ENCODE results near the gene PARP11.

The PARP11 gene, protein sequence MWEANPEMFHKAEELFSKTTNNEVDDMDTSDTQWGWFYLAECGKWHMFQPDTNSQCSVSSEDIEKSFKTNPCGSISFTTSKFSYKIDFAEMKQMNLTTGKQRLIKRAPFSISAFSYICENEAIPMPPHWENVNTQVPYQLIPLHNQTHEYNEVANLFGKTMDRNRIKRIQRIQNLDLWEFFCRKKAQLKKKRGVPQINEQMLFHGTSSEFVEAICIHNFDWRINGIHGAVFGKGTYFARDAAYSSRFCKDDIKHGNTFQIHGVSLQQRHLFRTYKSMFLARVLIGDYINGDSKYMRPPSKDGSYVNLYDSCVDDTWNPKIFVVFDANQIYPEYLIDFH

DNA sequence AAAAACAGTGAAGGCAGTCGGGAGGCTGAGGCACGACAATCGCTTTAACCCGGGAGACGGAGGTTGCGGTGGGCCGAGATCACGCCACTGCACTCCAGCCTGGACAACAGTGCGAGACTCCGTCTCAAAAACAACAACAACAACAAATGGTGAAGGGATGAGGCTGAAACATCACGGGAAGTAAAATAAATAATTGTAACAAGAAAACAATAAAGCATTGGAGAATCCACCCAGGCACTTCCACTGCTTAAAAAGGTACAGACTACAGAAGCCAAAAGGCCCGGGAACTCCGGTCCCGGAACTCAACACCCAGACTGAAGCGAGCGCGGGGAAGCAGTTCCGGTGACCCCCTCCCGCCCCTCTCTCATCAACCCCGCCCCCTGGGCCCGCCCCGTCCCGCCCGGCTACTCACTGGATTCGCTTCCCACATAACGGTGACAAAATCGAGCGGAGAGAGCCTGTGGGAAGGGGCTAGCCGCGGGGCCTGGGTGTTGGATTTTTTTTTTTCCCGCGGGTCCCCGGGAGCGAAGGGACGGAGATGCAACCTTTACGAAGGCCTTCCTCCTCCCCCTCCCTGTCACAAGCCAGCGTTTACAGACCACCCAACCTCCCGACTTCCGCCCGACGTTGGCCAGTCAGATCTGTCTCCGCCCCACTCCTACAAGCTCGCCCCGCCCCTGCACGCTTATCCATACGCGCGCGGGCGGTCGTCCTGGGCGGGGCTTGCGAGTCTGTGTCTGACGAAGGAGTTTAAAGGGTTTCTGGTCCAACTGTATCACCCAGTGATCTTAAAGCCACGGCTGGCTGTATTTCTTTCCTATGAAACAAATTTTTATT is at the start of gene PARP11:
TSS of gene PARP11 (minus strand) at position 600 of the 837 bp plus-strand sequence. CDS start at position 430, 170 bp downstream.
- peak; percentile 88 for DNase-seq (ENCODE audit: low read depth)

DNA sequence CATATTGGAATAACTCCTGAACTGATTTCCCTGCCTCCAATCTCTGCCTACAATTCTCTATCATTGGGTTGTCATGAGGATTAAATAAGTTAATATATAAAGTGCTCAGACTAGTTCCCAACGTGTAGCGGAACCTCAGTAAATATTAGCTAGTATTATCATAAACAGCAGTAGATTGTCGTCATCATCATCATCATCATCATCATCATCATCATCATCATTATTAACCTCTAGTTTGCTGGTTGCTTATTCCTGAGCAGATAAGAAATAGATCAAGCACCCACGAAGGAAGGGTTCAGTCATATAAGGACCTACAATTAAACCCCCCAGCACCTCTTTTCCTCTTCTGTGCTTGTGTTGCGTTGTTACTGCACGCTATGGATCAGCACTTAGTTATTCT is 48.8 kb upstream of the PARP11 start:
- DNase-seq (ENCODE audit: low read depth): no peak

DNA sequence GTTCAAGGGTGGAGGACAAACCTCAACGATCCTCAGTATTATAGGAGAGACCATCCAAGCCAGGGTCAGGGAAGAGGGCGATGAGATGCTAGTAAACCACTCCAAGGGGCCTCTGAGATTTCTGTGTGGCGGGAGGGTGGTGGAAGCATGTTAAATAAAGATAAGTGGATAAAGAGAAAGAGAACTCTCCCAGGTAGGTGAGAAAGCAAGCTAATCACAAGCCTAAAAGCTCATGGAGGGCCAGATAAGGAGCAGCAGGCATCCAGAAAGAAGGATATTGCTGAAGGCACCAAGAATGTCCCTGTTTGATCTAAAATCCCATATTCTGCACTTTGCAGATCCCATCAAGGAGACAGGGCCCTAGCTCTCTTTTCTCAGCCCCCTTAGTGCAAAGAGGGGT is 48.3 kb upstream of the PARP11 start:
- DNase-seq (ENCODE audit: low read depth): no peak

DNA sequence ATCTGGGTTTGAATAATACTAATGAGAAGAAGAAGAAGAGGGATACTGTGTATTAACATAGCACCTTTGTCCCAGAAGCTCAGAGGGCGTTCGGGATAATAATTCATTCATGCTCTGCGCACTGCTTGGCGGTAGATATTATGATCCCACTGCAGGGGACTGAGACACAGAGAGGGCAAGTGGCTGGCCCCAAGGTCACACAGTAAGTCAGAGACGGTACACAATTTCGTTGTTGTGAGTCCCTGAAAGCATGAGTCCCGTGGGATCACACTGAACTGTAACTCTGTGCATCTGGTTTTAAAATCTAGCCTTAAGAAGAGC is 47.9 kb upstream of the PARP11 start:
- no peak for DNase-seq (ENCODE audit: low read depth)

DNA sequence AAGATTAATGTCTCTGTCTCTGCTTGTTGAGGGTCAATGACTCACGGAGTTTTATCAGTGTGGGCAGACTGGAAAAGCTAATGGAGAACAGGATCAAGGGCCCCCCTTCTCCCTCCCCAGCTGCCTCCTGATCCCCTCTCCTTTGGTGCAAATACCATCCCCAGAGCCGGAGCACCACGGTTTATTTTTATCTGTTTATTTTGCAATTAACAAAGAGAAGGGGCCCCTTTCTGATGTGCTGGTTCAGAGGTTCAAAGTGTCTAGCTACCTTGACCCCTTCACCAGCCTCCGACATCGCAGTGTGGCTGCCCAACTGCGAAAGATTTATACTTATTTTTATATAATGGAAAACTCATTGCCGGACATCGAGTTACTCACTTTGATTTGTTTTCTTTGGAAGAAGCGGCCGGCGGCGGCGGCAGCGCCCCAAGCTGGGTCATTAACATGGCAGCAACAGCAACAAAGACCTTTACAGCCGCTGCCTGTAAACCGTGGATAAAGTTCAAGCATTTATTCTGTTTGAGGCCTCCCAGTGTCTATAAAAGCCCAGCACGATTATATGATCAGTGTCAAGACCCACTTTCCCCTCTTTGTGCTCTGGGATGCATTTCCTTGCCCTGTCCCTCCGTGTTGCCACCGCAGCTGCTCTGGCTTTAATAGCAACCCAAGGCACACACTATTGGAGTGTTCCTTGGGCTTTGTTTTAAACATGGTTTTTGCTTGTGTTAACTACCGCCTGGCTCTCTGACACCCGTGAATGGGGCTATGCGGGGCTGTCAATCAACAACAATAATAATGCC is 47.4 kb upstream of the PARP11 start:
- no peak for DNase-seq (ENCODE audit: low read depth)

DNA sequence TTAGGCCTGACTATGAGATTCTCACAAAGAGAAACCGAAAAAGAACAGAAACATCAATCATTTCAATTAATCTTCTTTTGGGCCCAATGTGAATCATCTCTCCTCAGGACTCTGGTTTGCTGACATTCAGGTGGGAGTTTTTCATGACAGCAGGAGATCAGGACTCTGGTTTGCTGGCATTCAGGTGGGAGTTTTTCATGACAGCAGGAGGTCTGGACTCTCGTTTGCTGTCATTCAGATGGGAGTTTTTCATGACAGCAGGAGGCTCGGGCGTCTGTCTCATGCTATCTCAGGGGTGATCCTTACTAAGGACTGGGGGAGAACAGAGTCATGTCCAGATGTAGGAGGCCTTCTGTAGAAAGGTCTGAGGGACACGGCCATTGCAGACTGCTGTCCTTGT is 40.1 kb upstream of the PARP11 start:
- no peak for DNase-seq (ENCODE audit: low read depth)

DNA sequence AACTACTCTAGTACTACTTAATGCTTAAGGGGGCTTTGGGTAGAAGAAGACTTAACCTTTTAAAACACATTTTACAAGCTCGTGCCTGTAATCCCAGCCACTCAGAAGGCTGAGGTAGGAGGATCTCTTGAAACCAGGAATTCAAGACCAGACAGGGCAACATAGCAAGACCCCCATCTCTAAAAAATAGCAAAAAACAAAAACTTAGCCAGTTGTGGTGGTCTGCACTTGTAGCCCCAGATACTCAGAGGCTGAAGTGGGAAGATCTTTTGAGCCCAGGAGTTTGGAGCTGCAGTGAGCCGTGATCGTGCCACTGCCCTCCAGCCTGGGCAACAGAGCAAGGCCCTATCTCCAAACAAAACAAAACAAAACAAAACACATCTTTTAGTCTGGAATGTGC is 39.7 kb upstream of the PARP11 start:
- DNase-seq (ENCODE audit: low read depth): no peak

DNA sequence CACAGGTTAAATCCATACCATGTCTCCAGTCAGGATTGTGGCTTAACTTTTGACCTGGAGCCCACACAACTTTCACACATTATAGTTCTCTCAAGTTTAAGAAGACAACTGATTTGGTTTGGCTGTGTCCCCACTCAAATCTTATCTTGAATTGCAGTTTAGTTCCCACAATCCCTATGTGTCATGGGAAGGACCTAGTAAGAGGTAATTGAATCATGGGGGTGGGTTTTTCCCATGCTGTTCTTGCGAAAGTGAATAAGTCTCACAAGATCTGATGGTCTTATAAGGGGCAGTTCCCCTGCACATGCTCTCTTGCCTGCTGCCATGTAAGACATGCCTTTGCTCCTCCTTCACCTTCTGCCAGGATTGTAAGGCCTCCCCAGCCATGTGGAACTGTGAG is 38.2 kb upstream of the PARP11 start:
- no peak for DNase-seq (ENCODE audit: low read depth)

DNA sequence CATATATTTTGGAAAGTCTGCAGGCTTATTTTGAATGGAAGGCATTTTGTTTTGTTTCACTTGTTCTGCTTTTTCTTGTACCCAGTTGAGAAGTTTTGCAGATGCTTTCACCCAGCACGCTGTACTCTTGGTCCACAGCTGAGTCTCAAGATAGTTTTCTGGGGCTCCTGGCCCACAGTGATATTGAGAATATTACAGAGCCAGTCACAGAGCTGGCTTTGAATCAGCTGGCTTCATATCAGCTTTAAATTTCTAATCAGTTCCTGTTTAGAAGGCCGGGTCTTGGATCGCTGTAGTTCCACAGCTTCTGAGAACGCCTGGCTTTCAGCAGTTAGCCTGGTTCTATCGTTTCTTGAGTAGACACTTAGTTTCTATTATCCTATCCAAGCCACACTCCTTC is 32.5 kb upstream of the PARP11 start:
- DNase-seq (ENCODE audit: low read depth): no peak

DNA sequence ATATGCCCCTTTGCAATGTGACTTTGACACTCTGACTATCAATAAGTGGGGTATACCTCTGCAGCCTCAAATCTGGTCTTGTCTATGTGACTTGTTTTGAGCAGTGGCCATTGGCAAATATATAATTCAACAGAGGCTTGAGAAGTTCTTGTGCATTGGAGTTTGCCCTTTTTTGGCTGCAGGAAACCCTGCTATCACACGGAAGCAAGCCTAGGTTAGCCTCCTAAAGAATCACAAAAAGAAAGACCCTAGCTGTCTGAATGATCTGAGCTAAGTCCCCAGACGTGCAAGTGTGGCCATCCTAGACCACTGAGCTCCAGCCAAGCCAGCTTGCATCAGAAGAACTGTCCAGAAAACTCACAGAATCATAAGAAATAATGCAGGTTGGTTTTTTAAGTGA is 31.8 kb upstream of the PARP11 start:
- no peak for DNase-seq (ENCODE audit: low read depth)

DNA sequence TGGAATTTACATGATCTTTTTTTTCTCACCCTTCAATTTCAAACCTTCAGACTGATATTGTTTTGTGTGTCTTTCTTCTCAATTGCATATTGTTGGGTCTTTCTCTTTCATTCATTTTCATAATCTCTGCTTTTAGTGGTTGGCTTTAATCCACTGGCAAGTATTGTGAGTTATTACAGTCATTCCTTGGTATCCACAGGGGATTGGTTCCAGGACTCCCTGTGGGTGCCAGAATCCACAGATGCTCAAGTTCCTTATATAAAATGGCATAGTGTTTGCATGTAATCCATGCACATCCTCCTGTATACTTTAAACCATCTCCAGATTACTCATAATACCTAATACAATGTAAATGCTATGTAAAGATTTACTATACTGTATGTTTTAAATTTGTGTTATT is 29.7 kb upstream of the PARP11 start:
- DNase-seq (ENCODE audit: low read depth): no peak

DNA sequence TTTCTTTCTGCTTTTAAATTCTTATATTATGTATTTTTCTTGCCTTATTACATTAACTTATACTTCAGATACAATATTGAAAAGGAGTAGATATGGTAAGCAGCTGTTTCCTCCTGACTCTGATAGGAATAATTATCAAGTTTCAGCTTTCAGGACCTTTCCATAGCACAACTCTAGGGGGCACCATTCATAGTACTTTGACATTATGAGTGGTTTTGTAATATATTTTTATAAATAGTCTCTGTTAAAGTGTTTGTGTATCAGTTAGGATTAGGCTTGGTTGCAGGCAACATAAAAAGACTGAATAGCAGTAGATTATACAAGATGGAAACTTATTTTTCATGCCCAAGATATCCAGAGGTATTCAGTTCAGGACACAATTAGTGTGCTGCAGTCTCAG is 27.9 kb upstream of the PARP11 start:
- no peak for DNase-seq (ENCODE audit: low read depth)

DNA sequence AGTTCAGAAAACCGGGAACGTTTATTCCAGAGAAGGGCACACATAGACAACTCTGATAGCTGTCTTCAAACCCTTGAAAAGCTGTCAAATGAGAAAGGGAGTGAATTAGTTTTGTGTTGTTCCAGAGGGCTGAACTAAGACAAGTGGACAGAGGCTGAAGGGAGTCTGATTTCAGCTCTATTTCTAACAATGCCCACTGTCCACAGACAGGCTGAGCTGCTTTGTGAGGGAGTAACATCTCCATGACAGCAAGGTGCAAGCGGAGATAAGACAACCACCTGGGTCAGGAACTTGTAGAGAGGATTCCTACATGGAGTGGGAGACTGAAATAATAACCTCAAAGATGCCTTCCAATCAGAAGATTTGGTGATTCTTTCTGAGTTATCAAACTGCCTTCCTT is 25.6 kb upstream of the PARP11 start:
- DNase-seq (ENCODE audit: low read depth): no peak

DNA sequence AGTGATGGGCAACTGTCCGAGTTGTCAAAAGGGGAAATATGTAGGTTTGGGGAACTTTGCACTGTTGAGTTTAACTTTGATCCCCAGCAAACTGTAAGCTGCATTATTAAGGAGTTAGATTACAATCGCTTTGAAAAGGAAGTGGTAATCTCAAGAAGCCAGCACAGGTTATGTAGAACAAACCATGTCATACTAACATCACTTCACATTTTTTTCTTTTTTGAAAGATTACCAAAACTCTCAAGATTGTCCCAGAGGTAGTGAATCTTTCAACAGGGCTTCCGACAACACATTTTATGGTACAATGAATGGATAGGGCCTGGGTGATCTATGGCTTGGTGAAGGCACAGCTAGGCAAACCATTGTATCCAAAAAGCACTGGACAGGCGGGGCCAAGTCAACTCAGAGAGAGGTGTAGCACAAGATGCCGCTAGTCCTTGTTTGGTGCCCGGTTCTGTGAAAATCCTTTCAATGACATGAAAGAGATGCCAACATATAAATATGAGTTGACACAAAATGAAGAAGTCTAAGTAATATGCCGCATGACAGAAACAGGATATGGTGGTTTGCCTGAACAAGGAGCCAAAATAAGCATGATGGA is 24.3 kb upstream of the PARP11 start:
- no peak for DNase-seq (ENCODE audit: low read depth)

DNA sequence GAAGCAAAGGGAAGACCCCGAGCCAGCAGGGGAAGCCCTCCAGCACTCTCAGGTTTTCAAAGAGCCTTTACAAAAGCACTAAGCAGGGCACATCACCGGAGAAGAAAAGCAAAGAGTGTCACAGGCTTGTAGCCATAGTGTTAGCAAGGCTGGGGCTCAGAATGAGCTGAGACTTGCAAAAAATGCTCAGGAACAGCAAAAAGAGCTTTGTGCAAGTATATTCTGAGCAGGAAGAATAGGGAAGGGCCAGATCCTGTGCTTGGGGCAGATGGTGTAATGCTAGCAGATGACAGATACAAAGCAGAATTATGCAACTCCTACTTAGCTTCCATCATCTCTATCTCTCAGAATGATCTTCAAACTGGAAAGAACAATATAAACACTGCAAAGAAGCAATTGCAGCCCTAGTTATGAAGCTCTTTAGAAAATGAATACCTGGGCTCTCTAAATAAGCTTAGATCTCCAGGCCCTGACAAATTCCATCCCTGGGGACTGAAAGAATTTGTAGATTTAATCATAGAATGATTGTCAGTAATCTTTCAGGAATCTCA is 23.7 kb upstream of the PARP11 start:
- no peak for DNase-seq (ENCODE audit: low read depth)

DNA sequence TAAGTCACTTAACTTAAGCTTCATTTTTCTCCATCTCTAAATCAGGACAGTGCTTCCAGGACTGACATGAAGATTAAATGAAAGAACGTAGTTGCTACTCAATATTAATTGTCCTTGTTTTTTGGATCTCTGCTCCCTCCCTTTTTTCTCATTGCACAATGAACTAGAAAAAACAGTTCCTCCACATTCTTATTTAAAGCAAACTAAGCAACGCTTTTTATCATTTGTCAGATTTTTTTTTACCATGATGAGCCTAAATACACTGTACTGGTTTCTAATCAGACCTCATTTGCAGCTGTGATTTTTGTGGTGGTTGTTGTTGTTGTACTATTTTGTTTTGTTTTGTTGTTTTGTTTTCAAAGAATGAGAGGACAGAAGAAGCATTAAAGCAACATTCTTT is 23.2 kb upstream of the PARP11 start:
- no peak for DNase-seq (ENCODE audit: low read depth)

DNA sequence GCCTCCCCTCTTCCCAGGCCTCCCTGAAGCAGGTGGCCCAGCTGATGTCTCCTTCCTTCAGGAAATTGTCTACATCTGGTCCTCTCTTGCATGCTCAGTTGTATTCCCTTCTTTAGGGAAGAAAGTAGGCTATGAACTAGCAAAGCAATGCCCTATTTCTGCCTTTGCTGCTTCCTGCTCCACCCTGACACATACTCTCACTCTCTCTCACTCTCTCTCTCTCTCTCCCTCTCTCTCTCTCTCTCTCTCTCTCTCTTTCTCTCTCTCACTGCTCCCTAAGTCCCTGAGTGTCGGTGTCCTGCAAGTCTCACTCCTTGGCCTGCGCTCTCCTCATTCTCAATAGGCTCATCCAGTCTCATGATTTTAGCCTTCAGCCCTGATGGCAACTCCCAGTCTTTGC is 19.4 kb upstream of the PARP11 start:
- DNase-seq (ENCODE audit: low read depth): no peak

DNA sequence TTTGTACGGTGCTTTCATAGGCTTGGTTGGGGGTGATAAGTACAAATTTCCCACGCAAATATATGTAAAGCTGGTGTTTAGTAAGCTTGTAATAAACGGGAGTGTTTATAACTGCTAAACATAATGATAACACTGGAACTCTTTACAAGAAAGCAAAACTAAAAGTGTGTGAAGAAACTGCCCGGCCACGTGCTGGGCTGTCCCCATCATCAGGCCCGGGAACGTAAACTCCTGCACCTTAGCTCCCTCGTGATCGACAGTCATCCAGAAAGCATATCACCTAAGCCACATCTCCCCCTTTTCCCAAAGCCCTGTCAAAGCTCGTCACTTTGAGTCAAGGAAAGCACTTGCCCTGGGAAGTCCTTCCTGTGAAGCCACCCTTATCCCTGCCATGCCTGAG is 18.0 kb upstream of the PARP11 start:
- no peak for DNase-seq (ENCODE audit: low read depth)

DNA sequence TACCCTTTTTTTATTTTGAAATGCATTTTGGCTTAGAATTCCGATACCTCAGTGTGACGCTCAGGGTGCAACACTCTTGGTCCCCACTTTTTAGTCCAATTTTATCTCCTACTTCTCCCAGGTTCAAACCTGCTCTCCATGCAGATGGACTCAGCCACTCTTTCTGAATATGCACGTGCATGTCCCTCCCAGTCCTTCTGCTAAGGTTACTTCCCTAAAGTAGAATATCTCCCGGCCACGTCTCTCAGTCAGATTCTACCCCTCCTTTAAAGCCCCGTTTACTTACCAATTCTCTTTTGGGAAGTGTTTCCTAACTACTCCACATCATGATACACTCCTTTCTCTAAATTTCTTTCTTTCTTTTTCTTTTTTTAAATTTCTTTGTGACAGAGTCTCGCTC is 15.5 kb upstream of the PARP11 start:
- DNase-seq (ENCODE audit: low read depth): no peak

DNA sequence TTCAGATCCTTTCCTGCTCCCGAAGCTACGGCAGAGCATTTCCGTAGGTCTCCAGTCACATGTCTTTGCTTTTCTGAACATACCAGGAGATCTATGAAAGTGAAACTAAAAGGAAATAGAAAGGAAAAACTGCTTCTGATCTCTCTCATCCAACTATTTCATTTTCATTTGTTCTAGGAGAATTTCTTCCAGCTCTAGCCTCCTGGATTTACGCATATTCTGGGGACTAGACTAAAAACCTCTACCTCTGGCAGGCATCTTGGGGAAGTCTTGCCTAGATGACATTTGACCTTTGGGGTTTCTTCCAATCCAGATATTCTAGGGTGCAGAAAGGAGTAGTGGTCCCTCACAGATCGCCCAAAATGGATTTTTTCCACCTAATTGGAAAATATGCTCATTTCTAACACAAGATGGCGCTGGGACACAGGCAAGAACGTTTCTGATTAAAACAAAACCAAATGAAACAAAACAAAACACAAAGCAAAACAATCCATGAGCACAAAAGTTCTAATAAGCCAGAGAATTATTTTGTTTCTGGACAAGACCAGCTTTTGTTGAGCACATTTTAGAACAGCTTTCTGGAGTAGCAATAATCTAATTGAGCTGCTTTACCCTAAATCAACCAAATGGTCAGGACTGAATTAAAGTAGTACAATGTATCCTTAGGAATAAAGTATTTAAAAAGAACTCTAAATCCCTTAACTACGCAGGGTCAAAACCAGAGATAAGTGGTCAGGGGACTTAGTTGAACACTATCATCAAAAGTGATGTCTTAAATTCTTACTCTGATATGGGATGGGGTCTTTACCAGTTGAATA is 12.3 kb upstream of the PARP11 start:
- DNase-seq (ENCODE audit: low read depth): no peak

DNA sequence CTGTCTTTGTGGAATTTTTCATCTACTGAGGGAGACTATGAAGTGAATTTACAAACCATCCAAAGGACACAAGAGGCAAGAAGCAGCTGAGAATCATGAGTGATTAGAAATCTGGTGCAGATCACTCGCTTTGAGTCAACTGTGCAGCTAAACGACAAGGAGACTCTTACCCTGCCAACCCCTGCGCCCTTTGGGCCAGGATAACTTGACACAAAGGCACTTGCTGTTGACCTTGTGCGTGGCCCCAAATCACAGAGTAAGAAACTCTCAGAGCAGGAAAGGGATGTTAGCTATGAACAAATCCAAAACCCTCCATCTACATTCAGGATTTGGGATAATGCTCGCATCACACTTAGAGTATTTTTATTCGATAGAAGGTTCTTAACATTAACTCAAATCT is 11.5 kb upstream of the PARP11 start:
- no peak for DNase-seq (ENCODE audit: low read depth)
